SK-N-MC (cell line): ENCODE data around the gene ETFA.

Experiments
- FOXP2 ChIP-seq: optimal IDR thresholded peaks from 2 replicates; pipeline ENCODE3; 2011; ENCODE audit warnings: mild to moderate bottlenecking, moderate library complexity; ENCODE audit not compliant: insufficient read depth; ENCODE audit errors: extremely low read length, control extremely low read depth
- POLR2AphosphoS5 ChIP-seq: IDR thresholded peaks from 2 replicates; pipeline ENCODE4 v1.6.1; 2012; ENCODE audit warnings: mild to moderate bottlenecking, low read depth, low read length, borderline replicate concordance

DNA sequence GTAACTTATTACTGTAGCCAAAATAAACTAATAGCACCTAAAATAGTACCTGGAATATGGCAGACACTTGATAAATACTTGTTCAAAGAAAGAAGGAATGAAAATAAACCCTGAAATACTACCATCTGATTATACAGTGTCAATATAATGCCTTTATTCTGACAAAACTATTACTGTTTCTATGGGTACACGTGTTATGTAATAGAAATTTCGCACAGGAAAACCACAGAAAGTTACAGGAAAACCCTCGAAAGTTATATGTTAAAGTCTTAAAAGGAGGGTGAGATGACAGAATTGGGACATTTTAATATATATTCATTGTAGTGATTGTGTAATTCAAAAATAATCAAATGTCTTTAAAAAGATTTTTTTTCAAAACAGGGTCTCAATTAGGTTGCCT is 28.8 kb downstream of the ETFA start:
- TF ChIP-seq POLR2AphosphoS5 (no peak), FOXP2 (no peak)
